Heart left ventricle (tissue), 16 donors: ENCODE measurements around the gene RALBP1. TPM values are rescaled to one million over a fixed set of nuclear protein-coding genes. Genes with fewer than 3 reads are reported as not detected.

Source experiments
- ATAC-seq, 4 donors: fragments of 200-7000 bp; cut with Tn5 transposase; one replicate each; pipeline ENCODE4 v1.9.1; 2020 to 2022; ENCODE audit warnings: moderate library complexity in 4 of 4, mild to moderate bottlenecking in 3 of 4, moderate number of reproducible peaks in 1 of 4
- DNase-seq, 5 donors: peaks; one replicate each; pipeline ENCODE4 v3.0.0-alpha.2; 2020
- H3K27ac ChIP-seq, 12 donors: fragments of 200-600 bp; sonication (generic) in 4 of 12; one replicate each; pipeline versions ENCODE4 v1.5.0 to v1.8.0; 2016 to 2022; ENCODE audit warnings: mild to moderate bottlenecking in 2 of 12
- H3K27me3 ChIP-seq, 9 donors: fragments of 200-600 bp; sonication (generic) in 2 of 9; one replicate each; pipeline versions ENCODE4 v1.5.1 to v1.8.0; 2016 to 2022; ENCODE audit warnings: mild to moderate bottlenecking in 3 of 9
- H3K36me3 ChIP-seq, 9 donors: fragments of 200-600 bp; sonication (generic) in 2 of 9; one replicate each; pipeline versions ENCODE4 v1.5.0 to v1.8.0; 2018 to 2022; ENCODE audit warnings: mild to moderate bottlenecking in 2 of 9
- H3K4me1 ChIP-seq, 12 donors: fragments of 200-600 bp; sonication (generic) in 4 of 12; one replicate each; pipeline versions ENCODE4 v1.5.0 to v1.8.0; 2016 to 2022; ENCODE audit warnings: mild to moderate bottlenecking in 3 of 12
- H3K4me3 ChIP-seq, 12 donors: fragments of 200-600 bp; sonication (generic) in 4 of 12; one replicate each; pipeline versions ENCODE4 v1.5.0 to v1.8.0; 2017 to 2022; ENCODE audit warnings: mild to moderate bottlenecking in 9 of 12, moderate library complexity in 4 of 12
- H3K9me3 ChIP-seq, 12 donors: fragments of 200-600 bp; sonication (generic) in 4 of 12; one replicate each; pipeline versions ENCODE4 v1.5.0 to v1.8.0; 2016 to 2022; ENCODE audit warnings: mild to moderate bottlenecking in 1 of 12
- POLR2A ChIP-seq, 2 donors: fragments of 450-650 bp; IDR thresholded peaks; one replicate each; pipeline ENCODE4 v1.6.1; 2017; ENCODE audit warnings: antibody characterized with exemption in 2 of 2, mild to moderate bottlenecking in 2 of 2, moderate library complexity in 2 of 2
- WGBS, 4 donors: extraction: QIAGEN DNeasy Blood & Tissue Kit in 2 of 4; methylation state at CpG; one replicate each; pipeline versions ENCODE4 v1.1.5 to v1.1.7; 2013 to 2018; 5-methylcytosine and 5-hydroxymethylcytosine counted together
- intact Hi-C, 10 donors: fragments of 100-400 bp; cut with DNase I; formaldehyde crosslinking; loops; one replicate each; pipeline versions ENCODE4 v1.11.1 to v1.14.2; 2022
- polyA plus RNA-seq, 2 donors: library from polyadenylated mRNA; stranded (reverse); fragments of 200-250 nt; gene quantifications; one replicate each; pipeline ENCODE4 v1.2.3, GENCODE V29; 2013
- total RNA-seq, 9 donors: library from RNA; depleted of rRNA in 2 of 9; stranded (reverse); fragments of >200 nt in 2 of 9; fragmentation: NEBNext Ultra II Directional in 3 of 9; extraction: Animal tissue kit (Norgen Biotek cat#: 25700) in 3 of 9; gene quantifications; one replicate each; pipeline versions ENCODE4 v1.1.0 to v1.2.4, GENCODE V29; 2016 to 2023
- TF ChIP-seq, protein P1 (sequence below), 12 donors: fragments of 200-600 bp; sonication (generic) in 4 of 12; IDR thresholded peaks; one replicate each; pipeline versions ENCODE4 v1.5.0 to v1.8.0; 2018 to 2022; ENCODE audit warnings: antibody characterized with exemption in 12 of 12, mild to moderate bottlenecking in 5 of 12
- donor health status: ischemic (EF 13 %, LVEDD 7.1; RV severe dilation, severe dysfunction).
- donor health status: healthy with polysubstance abuse.
- donor health status: DM: no; HTN: yes; CAD: no.
- donor health status: DM: no; HTN: no; CAD: no.
- donor health status: ischemic (EF 25% LVEDD 6.9; RV normal size, moderate dysfunction).
- donor health status: ischemic (EF 25% LVEDD 5.7; RV mildly dilated, moderate dysfunction).
- donor health status: healthy.
- donor health status: DM: yes; HTN: yes; CAD: no.
- donor health status: ischemic (EF 35%, LVEDD 5.7; RV mildly dilated, moderate dysfunction).
- donor health status: nonischemic (EF 11% LVEDD 7.7; RV severe dilation, severe dysfunction).
- donor health status: DM: yes; HTN: yes; CAD: no.
- donor health status: PGD.
- donor health status: ischemic (EF 29% LVEDD 5.4; RV normal size, mild dysfunction).
- donor health status: nonischemic (EF 23%, LVEDD 6.1; RV moderate dilation, normal function).

The RALBP1 gene
- total and polyA plus RNA-seq, 11 donors = 20.9 to 91.1 (median 47.8) TPM

DNA sequence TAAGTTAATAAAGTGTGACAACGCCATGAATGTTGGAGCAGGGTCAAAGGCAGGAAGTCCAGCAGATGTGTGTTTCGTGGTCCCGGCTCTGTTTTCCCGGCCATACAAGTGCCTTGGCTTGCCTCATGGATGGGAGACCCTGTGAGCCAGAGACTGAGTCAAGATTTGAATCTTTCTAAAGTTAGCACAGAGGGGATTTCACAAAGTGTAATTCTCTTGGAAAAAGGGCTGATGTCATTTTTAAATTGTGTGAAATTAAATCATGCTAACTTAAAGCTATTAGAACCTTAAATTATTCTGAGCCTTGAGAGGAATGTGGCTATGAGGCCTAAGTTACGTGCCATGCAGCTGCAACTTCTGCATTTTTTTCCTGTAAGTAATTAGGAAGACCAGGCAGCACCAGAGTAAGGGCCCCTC is 38.3 kb upstream of the RALBP1 start:
- TF ChIP-seq POLR2A (IDR thresholded peaks at IDR 0.05) = no peak
- TF ChIP-seq, protein P1, sequence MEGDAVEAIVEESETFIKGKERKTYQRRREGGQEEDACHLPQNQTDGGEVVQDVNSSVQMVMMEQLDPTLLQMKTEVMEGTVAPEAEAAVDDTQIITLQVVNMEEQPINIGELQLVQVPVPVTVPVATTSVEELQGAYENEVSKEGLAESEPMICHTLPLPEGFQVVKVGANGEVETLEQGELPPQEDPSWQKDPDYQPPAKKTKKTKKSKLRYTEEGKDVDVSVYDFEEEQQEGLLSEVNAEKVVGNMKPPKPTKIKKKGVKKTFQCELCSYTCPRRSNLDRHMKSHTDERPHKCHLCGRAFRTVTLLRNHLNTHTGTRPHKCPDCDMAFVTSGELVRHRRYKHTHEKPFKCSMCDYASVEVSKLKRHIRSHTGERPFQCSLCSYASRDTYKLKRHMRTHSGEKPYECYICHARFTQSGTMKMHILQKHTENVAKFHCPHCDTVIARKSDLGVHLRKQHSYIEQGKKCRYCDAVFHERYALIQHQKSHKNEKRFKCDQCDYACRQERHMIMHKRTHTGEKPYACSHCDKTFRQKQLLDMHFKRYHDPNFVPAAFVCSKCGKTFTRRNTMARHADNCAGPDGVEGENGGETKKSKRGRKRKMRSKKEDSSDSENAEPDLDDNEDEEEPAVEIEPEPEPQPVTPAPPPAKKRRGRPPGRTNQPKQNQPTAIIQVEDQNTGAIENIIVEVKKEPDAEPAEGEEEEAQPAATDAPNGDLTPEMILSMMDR (IDR thresholded peaks at IDR 0.05) = no peak
- no peaks in the 10 kb centered on the region for H3K9me3 ChIP-seq
- WGBS, 4 donors = 42 to 61% (median 49%) methylated on average over 5 of the region's 5 CpGs
- no peaks in the 10 kb centered on the region for H3K27me3 ChIP-seq
- H3K4me1 ChIP-seq = peaks cover 0 to 15% (median 0%) of the 10 kb centered on the region in 12 donors
- intact Hi-C loops = no loop called here
- no peak overlapping the region for H3K4me3 ChIP-seq
- no peaks in the 10 kb centered on the region for H3K36me3 ChIP-seq
- peak in 2 of 4 donors; percentile 63 to 69 for ATAC-seq
- H3K27ac ChIP-seq = peak overlapping the region in 4 of 12 donors; percentile 16 to 45 (median 28)
- DNase-seq = no peak

DNA sequence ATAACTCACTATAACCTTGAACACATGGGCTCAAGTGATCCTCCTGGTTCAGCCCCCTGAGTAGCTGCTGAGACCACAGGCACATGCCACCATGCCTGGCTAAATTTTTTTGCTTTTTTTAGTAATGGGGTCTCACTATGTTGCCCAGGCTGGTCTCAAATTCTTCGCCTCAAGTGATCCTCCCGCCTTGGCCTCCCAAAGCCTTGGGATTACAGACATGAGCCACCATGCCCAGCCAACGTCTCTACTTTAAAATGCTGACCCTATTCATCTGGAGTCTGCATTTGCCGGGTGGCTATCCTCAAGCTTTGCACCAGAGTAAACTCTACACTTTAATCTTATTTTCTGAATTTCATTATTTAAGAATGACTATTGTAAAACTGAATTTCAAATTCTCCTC is 37.6 kb upstream of the RALBP1 start:
- Histone ChIP-seq H3K27me3 (no peaks in the 10 kb centered on the region), H3K9me3 (no peaks in the 10 kb centered on the region), H3K4me1 (peaks cover 0 to 15% (median 0%) of the 10 kb centered on the region in 12 donors), H3K36me3 (no peaks in the 10 kb centered on the region), H3K27ac (peak overlapping the region in 2 of 12 donors; percentile 1 to 32), H3K4me3 (no peak overlapping the region)
- intact Hi-C loops = no loop called here
- no peak for ATAC-seq
- TF ChIP-seq, protein P1 (IDR thresholded peaks at IDR 0.05) = no peak
- TF ChIP-seq POLR2A (IDR thresholded peaks at IDR 0.05) = no peak
- WGBS, 4 donors = 94 to 98% (median 97%) methylated on average over 4 of the region's 4 CpGs
- DNase-seq = no peak

DNA sequence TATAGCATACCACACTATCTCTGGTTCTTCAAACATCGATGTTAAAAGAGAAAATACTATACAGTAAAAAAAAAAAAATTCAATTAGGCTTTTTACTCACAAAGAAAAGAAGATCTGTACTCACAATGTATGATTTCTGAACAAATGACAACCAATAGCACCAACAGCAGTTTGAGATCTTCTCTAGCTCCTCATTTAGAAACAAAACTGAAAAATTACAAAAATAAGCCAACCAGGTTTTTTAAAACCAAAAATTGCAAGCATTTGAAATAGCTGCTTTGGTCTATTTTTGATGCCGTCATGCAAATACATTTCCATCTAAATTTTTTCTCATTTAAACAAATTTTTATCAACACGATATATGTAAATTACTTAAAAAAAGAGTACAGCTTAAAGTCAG is 34.3 kb upstream of the RALBP1 start:
- DNase-seq (no peak), ATAC-seq (no peak)
- H3K9me3 ChIP-seq = no peaks in the 10 kb centered on the region
- intact Hi-C loops = no loop called here
- 93 to 97% (median 94%) methylated on average over 3 of the region's 3 CpGs for WGBS, 4 donors
- H3K36me3 ChIP-seq = no peaks in the 10 kb centered on the region
- no peak overlapping the region for H3K4me3 ChIP-seq
- peaks cover 0 to 15% (median 0%) of the 10 kb centered on the region in 12 donors for H3K4me1 ChIP-seq
- TF ChIP-seq, protein P1 (IDR thresholded peaks at IDR 0.05) = no peak
- no peak overlapping the region for H3K27ac ChIP-seq
- no peaks in the 10 kb centered on the region for H3K27me3 ChIP-seq

DNA sequence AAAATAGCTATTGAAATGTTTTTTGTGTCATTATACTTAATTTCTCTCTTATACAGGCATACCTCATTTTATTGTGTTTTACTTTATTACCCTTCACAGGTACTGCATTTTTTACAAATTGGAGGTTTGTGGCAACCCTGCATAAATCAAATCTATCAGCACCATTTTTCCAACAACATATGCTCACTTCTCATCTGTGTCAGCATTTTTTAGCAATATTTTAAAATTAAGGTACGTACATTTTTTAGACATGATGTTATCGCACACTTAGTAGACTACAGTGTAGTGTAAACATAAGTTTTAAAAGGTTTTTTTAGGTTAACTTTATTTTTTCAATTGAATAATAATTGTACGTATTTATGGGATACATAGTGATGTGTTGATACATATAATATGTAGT is 30.8 kb upstream of the RALBP1 start:
- Histone ChIP-seq H3K36me3 (no peaks in the 10 kb centered on the region), H3K4me3 (no peak overlapping the region), H3K27ac (no peak overlapping the region), H3K27me3 (no peaks in the 10 kb centered on the region), H3K4me1 (no peaks in the 10 kb centered on the region), H3K9me3 (peaks cover 0 to 10% (median 0%) of the 10 kb centered on the region in 12 donors)
- TF ChIP-seq, protein P1 (IDR thresholded peaks at IDR 0.05) = no peak
- TF ChIP-seq POLR2A (IDR thresholded peaks at IDR 0.05) = no peak
- no peak for ATAC-seq
- DNase-seq = no peak
- intact Hi-C loops = no loop called here
- 95 to 98% (median 96%) methylated on average over 3 of the region's 3 CpGs for WGBS, 4 donors
